ENCODE measurements around the gene SLC7A5. TPM values are rescaled to one million over a fixed set of nuclear protein-coding genes. Genes with fewer than 3 reads are reported as not detected.
A peak's percentile ranks its signal among the peaks of the same experiment; 100 is the strongest.

SLC7A5 gene
- total and polyA plus RNA-seq, 2 of the 13 experiments (the other 11 are each of a cell fraction or from before 2014, with no cell fraction given): 79.6 to 155 TPM

DNA sequence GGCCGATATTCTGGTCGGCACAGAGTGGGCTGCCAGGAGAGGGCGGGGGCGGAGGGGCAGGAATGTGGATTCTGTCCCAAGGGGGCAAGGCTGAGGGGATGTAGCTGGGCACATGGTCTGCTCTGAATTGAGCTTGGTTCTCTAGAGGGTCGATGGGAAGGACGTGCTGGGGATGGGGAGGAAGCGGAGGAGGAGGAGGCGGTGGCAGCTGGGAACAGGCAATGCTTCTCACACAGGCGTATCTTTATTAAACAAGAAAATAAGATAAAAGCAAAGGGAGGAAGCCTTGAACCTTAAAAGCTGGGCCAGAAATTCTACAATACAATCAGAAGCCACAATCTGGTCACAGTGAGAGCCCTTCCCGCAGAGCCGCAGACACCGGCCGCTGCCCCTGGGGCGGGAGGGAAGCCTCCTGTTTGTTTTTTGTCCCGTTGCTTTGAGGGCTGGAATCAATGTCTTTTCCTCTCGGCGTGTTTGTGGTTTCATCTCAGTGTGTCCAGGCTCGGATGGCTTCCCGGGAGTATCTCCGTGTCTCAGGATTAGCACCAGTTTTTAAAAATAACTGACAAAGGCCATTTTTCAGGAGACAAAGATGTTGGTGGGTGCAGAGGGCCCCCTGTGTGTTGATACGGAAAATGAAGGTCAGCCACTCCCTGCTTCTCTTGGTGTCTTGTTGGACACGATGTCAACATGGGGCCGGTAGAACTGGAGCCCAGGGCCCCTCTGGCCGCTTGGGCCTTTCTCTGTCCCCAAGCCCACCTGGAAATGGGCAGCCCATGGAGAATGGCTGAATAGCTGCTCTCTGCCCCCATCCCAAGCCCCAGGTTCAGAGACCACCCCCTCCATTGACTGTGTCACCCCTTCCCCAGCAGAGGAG, 12.3 kb upstream of the SLC7A5 start (continued):
- TF ChIP-seq, protein P1, sequence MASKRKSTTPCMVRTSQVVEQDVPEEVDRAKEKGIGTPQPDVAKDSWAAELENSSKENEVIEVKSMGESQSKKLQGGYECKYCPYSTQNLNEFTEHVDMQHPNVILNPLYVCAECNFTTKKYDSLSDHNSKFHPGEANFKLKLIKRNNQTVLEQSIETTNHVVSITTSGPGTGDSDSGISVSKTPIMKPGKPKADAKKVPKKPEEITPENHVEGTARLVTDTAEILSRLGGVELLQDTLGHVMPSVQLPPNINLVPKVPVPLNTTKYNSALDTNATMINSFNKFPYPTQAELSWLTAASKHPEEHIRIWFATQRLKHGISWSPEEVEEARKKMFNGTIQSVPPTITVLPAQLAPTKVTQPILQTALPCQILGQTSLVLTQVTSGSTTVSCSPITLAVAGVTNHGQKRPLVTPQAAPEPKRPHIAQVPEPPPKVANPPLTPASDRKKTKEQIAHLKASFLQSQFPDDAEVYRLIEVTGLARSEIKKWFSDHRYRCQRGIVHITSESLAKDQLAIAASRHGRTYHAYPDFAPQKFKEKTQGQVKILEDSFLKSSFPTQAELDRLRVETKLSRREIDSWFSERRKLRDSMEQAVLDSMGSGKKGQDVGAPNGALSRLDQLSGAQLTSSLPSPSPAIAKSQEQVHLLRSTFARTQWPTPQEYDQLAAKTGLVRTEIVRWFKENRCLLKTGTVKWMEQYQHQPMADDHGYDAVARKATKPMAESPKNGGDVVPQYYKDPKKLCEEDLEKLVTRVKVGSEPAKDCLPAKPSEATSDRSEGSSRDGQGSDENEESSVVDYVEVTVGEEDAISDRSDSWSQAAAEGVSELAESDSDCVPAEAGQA (IDR thresholded peaks at IDR 0.05; ENCODE audit: low read depth): 0 out of 2 replicates have a peak, but pooled peaks have one; percentile 23
- TF ChIP-seq, protein P1 (CRISPR knock-in tag; IDR thresholded peaks at IDR 0.05; ENCODE audit: borderline replicate concordance): no peak
- no peak for TF ChIP-seq SIN3A (IDR thresholded peaks at IDR 0.05; ENCODE audit: borderline replicate concordance, low read depth, low read length)
- TF ChIP-seq NR2F6 (IDR thresholded peaks at IDR 0.05): 0 out of 2 replicates have a peak, but pooled peaks have one; percentile 16
- TF ChIP-seq NR2F6 (CRISPR knock-in tag; IDR thresholded peaks at IDR 0.05): 0 out of 2 replicates have a peak, but pooled peaks have one; percentile 14
- TF ChIP-seq ZMAT3 (CRISPR knock-in tag; conservative IDR thresholded peaks at IDR 0.05): no peak
- no peak for TF ChIP-seq SOX6 (IDR thresholded peaks at IDR 0.05)
- TF ChIP-seq SOX6 (CRISPR knock-in tag; IDR thresholded peaks at IDR 0.05): peak; percentile 64
- TF ChIP-seq, protein P2, sequence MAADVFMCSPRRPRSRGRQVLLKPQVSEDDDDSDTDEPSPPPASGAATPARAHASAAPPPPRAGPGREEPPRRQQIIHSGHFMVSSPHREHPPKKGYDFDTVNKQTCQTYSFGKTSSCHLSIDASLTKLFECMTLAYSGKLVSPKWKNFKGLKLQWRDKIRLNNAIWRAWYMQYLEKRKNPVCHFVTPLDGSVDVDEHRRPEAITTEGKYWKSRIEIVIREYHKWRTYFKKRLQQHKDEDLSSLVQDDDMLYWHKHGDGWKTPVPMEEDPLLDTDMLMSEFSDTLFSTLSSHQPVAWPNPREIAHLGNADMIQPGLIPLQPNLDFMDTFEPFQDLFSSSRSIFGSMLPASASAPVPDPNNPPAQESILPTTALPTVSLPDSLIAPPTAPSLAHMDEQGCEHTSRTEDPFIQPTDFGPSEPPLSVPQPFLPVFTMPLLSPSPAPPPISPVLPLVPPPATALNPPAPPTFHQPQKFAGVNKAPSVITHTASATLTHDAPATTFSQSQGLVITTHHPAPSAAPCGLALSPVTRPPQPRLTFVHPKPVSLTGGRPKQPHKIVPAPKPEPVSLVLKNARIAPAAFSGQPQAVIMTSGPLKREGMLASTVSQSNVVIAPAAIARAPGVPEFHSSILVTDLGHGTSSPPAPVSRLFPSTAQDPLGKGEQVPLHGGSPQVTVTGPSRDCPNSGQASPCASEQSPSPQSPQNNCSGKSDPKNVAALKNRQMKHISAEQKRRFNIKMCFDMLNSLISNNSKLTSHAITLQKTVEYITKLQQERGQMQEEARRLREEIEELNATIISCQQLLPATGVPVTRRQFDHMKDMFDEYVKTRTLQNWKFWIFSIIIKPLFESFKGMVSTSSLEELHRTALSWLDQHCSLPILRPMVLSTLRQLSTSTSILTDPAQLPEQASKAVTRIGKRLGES (CRISPR knock-in tag; IDR thresholded peaks at IDR 0.05; ENCODE audit: borderline replicate concordance): no peak
- TF ChIP-seq, protein P3, sequence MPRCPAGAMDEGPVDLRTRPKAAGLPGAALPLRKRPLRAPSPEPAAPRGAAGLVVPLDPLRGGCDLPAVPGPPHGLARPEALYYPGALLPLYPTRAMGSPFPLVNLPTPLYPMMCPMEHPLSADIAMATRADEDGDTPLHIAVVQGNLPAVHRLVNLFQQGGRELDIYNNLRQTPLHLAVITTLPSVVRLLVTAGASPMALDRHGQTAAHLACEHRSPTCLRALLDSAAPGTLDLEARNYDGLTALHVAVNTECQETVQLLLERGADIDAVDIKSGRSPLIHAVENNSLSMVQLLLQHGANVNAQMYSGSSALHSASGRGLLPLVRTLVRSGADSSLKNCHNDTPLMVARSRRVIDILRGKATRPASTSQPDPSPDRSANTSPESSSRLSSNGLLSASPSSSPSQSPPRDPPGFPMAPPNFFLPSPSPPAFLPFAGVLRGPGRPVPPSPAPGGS (CRISPR knock-in tag; IDR thresholded peaks at IDR 0.05): peak; percentile 57; the same call in 1 of the 2 replicates
- no peak for TF ChIP-seq ZNF530 (CRISPR knock-in tag; IDR thresholded peaks at IDR 0.05; ENCODE audit: low read depth)
- 0 out of 2 replicates have a peak, but pooled peaks have one; percentile 15 for TF ChIP-seq ZNF619 (CRISPR knock-in tag; IDR thresholded peaks at IDR 0.05)
- TF ChIP-seq, protein P4, sequence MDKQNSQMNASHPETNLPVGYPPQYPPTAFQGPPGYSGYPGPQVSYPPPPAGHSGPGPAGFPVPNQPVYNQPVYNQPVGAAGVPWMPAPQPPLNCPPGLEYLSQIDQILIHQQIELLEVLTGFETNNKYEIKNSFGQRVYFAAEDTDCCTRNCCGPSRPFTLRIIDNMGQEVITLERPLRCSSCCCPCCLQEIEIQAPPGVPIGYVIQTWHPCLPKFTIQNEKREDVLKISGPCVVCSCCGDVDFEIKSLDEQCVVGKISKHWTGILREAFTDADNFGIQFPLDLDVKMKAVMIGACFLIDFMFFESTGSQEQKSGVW (CRISPR knock-in tag; IDR thresholded peaks at IDR 0.05; ENCODE audit: borderline replicate concordance): no peak
- no peak; the same call in 1 of the 2 replicates for TF ChIP-seq ZNF124 (CRISPR knock-in tag; IDR thresholded peaks at IDR 0.05)
- TF ChIP-seq ATF7-NPFF (CRISPR knock-in tag; IDR thresholded peaks at IDR 0.05; ENCODE audit: low read depth): no peak
- 0 out of 2 replicates have a peak, but pooled peaks have one; percentile 33 for TF ChIP-seq PAF1 (CRISPR knock-in tag; IDR thresholded peaks at IDR 0.05)
